Endodermal cell (in vitro differentiated cells): ENCODE results near the gene APOL4. TPM values are rescaled to one million over a fixed set of nuclear protein-coding genes. Genes with fewer than 3 reads are reported as not detected.

Source experiments
- DNase-seq: peaks from one replicate; pipeline ENCODE4 v3.0.0-alpha.2; 2017
- H3K27ac ChIP-seq: 2 replicates; pipeline ENCODE4 v1.5.1; 2013; ENCODE audit warnings: mild to moderate bottlenecking, low read depth, low read length, moderate library complexity
- H3K27me3 ChIP-seq: 2 replicates; pipeline ENCODE4 v1.6.1; 2013; ENCODE audit warnings: mild to moderate bottlenecking, low read length, moderate library complexity; ENCODE audit not compliant: insufficient read depth, control insufficient read depth, poor library complexity, severe bottlenecking
- H3K36me3 ChIP-seq: 2 replicates; pipeline ENCODE4 v1.7.0; 2013; ENCODE audit warnings: mild to moderate bottlenecking, low read length, moderate library complexity; ENCODE audit not compliant: control insufficient read depth, insufficient read depth
- H3K4me1 ChIP-seq: one replicate; pipeline ENCODE4 v1.7.0; 2013; ENCODE audit warnings: low read length; ENCODE audit not compliant: control insufficient read depth, insufficient read depth
- H3K4me3 ChIP-seq: 2 replicates; pipeline ENCODE4 v1.5.1; 2013; ENCODE audit warnings: mild to moderate bottlenecking, low read length, moderate library complexity
- H3K9ac ChIP-seq: 2 replicates; pipeline ENCODE4 v1.6.1; 2013; ENCODE audit warnings: mild to moderate bottlenecking, low read length, moderate library complexity; ENCODE audit not compliant: poor library complexity, severe bottlenecking; ENCODE audit errors: extremely low read depth
- H3K9me3 ChIP-seq: 2 replicates; pipeline ENCODE4 v1.6.1; 2013; ENCODE audit warnings: mild to moderate bottlenecking, low read length, moderate library complexity; ENCODE audit not compliant: control insufficient read depth
- H3K27ac Mint-ChIP-seq: 2 replicates; pipeline ENCODE4 v1.8.0; 2020; ENCODE audit warnings: mixed read lengths
- H3K27me3 Mint-ChIP-seq: 2 replicates; pipeline ENCODE4 v1.8.0; 2021; ENCODE audit warnings: mild to moderate bottlenecking, mixed read lengths; ENCODE audit not compliant: insufficient read depth
- H3K36me3 Mint-ChIP-seq: 2 replicates; pipeline ENCODE4 v1.8.0; 2020; ENCODE audit warnings: low read depth, mixed read lengths
- H3K4me1 Mint-ChIP-seq: 2 replicates; pipeline ENCODE4 v1.8.0; 2020; ENCODE audit warnings: mixed read lengths
- H3K4me3 Mint-ChIP-seq: 2 replicates; pipeline ENCODE4 v1.8.0; 2020; ENCODE audit warnings: mild to moderate bottlenecking, moderate library complexity, mixed read lengths
- H3K9me3 Mint-ChIP-seq: 2 replicates; pipeline ENCODE4 v1.8.0; 2020; ENCODE audit warnings: mild to moderate bottlenecking, mixed read lengths
- WGBS, 2 experiments: methylation state at CpG; one replicate each; pipeline versions ENCODE4 v1.1.5 to v1.1.7; 2013; ENCODE audit warnings: missing lambda C conversion rate in 2 of 2, mixed read lengths in 1 of 2; ENCODE audit not compliant: insufficient coverage in 1 of 2, insufficient read length in 1 of 2; 5-methylcytosine and 5-hydroxymethylcytosine counted together
- total RNA-seq, 2 donors: library from RNA; stranded (reverse); fragmentation: NEBNext Ultra II Directional in 1 of 2; extraction: Animal tissue kit (Norgen Biotek cat#: 25700) in 1 of 2; gene quantifications; 2 replicates in 1 of 2; 3 replicates in 1 of 2; pipeline ENCODE4 v1.2.1, GENCODE V29; 2021
- TF ChIP-seq, protein P1 (sequence below): fragments of 200-600 bp; sonication (generic); conservative IDR thresholded peaks from 2 replicates; pipeline ENCODE4 v1.5.0; 2021; ENCODE audit warnings: antibody characterized with exemption, mild to moderate bottlenecking

The APOL4 gene
- total RNA-seq, 2 donors from 2014 or later: not detected

DNA sequence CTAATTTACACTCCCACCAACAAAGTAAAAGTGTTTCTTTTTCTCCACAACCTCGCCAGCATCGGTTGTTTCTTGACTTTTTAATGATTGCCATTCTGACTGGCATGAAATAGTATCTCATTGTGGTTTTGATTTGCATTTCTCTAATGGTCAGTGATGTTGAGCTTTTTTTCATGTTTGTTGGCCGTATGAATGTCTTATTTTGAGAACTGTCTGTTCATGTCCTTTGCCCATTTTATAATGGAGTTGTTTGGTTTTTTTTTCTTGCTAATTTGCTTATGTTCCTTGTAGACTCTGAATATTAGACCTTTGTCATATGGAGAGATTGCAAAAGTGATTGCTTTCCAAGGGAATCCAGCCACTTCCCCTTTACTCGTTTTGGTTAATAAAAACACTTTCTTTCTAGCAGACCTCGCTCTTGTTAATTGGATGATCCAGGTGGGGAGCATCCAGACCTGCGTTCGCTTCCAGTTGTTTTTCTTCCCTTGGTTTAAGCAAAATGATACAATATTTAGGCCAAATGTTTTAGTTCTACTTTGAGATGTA, 17.1 kb upstream of the APOL4 start:
- DNase-seq: no peak
- Histone ChIP-seq H3K9ac (no peak overlapping the region), H3K4me1 (peaks cover 2% of the 10 kb centered on the region), H3K36me3 (no peaks in the 10 kb centered on the region), H3K27ac (no peak overlapping the region), H3K27me3 (no peaks in the 10 kb centered on the region), H3K9me3 (peaks cover 8% of the 10 kb centered on the region), H3K4me3 (no peak overlapping the region)
- TF ChIP-seq, protein P1, sequence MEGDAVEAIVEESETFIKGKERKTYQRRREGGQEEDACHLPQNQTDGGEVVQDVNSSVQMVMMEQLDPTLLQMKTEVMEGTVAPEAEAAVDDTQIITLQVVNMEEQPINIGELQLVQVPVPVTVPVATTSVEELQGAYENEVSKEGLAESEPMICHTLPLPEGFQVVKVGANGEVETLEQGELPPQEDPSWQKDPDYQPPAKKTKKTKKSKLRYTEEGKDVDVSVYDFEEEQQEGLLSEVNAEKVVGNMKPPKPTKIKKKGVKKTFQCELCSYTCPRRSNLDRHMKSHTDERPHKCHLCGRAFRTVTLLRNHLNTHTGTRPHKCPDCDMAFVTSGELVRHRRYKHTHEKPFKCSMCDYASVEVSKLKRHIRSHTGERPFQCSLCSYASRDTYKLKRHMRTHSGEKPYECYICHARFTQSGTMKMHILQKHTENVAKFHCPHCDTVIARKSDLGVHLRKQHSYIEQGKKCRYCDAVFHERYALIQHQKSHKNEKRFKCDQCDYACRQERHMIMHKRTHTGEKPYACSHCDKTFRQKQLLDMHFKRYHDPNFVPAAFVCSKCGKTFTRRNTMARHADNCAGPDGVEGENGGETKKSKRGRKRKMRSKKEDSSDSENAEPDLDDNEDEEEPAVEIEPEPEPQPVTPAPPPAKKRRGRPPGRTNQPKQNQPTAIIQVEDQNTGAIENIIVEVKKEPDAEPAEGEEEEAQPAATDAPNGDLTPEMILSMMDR: no peak
- H3K9me3 Mint-ChIP-seq: peaks cover 5% of the 10 kb centered on the region
- H3K4me1 Mint-ChIP-seq: peaks cover 15% of the 10 kb centered on the region
- no peak overlapping the region for H3K4me3 Mint-ChIP-seq
- peaks cover 9% of the 10 kb centered on the region for H3K27me3 Mint-ChIP-seq
- WGBS, 2 experiments: 91 to 98% methylated on average over 5 to 7 of the region's 7 CpGs
- no peaks in the 10 kb centered on the region for H3K36me3 Mint-ChIP-seq
- no peak overlapping the region for H3K27ac Mint-ChIP-seq

DNA sequence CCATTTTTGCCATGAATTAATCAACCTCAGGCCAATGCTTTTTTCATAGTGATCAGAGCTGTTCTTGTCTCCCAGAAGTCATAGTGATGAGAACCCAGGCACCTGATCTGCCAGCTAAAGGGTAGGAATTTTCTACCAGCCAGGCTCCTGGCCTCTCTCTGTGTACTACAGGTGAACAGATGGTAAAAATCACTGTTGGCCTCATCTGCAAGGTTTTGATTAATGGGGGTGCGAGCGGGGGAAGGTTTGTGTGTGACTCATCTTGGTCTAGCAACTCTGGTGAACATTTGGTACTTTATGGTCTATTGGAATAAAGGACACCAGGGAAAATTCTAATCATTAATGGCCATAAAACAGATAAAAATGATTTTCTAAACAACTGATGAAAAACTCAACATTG, 14.4 kb upstream of the APOL4 start:
- TF ChIP-seq, protein P1: no peak
- Histone ChIP-seq H3K4me3 (no peak overlapping the region), H3K27me3 (no peaks in the 10 kb centered on the region), H3K9me3 (peaks cover 8% of the 10 kb centered on the region), H3K4me1 (no peaks in the 10 kb centered on the region), H3K9ac (no peak overlapping the region), H3K27ac (no peak overlapping the region), H3K36me3 (no peaks in the 10 kb centered on the region)
- Mint-ChIP-seq H3K27ac (no peak overlapping the region), H3K4me3 (no peak overlapping the region), H3K9me3 (peaks cover 8% of the 10 kb centered on the region), H3K4me1 (peaks cover 4% of the 10 kb centered on the region), H3K36me3 (no peaks in the 10 kb centered on the region), H3K27me3 (peaks cover 19% of the 10 kb centered on the region)
- WGBS, 2 experiments: 90 to 94% methylated on average over 2 of the region's 2 CpGs
- DNase-seq: no peak

DNA sequence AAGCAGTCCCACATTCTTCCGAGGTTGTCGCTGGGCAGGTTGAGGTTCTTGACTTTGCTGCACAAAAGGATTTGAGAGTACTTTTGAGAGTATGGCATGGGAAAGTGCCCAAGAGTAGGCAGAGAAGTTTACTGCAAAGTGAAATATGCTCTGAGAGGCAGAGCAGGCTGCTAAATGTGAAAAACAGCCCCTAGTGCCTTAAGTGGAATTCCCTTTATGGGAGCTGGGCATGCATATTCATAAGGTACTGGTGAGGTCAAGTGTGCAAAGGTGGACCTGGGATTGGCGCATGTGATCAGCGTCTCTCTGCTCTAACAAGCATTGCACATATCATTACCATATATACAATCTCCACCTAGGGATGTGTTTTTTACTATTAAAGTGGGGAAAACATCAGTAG, 12.0 kb upstream of the APOL4 start:
- H3K4me3 Mint-ChIP-seq: no peak overlapping the region
- H3K4me1 Mint-ChIP-seq: peaks cover 4% of the 10 kb centered on the region
- no peak overlapping the region for H3K4me3 ChIP-seq
- H3K27me3 Mint-ChIP-seq: peaks cover 20% of the 10 kb centered on the region
- no peaks in the 10 kb centered on the region for H3K36me3 ChIP-seq
- no peak overlapping the region for H3K27ac Mint-ChIP-seq
- no peak for DNase-seq
- H3K4me1 ChIP-seq: no peaks in the 10 kb centered on the region
- H3K36me3 Mint-ChIP-seq: no peaks in the 10 kb centered on the region
- H3K27me3 ChIP-seq: no peaks in the 10 kb centered on the region
- 88 to 96% methylated on average over 2 to 3 of the region's 4 CpGs for WGBS, 2 experiments
- no peak overlapping the region for H3K9ac ChIP-seq
- TF ChIP-seq, protein P1: no peak
- H3K9me3 Mint-ChIP-seq: peaks cover 32% of the 10 kb centered on the region
- no peak overlapping the region for H3K27ac ChIP-seq
- H3K9me3 ChIP-seq: peaks cover 31% of the 10 kb centered on the region
